Natural killer cell (primary cell): ENCODE measurements around the gene TBCD. TPM values are rescaled to one million over a fixed set of nuclear protein-coding genes. Genes with fewer than 3 reads are reported as not detected.

Experiments
- ATAC-seq, 3 donors: fragments of 150-1000 bp in 2 of 3; fragments of 200-7000 bp in 1 of 3; cut with Tn5 transposase; 1 replicate in 1 of 3; 2 replicates in 2 of 3; pipeline ENCODE4 v1.10.0; 2021; ENCODE audit warnings: mild to moderate bottlenecking in 2 of 3, moderate library complexity in 2 of 3
- DNase-seq, 2 donors: peaks; one replicate each; pipeline versions ENCODE4 v3.0.0 to v3.0.0-alpha.2; 2013 to 2021; ENCODE audit warnings: mixed read lengths in 1 of 2
- H3K27ac ChIP-seq: one replicate; pipeline ENCODE4 v1.5.1; 2013; ENCODE audit warnings: mild to moderate bottlenecking, low read length
- H3K27me3 ChIP-seq: one replicate; pipeline ENCODE4 v1.6.1; 2013; ENCODE audit warnings: low read length; ENCODE audit not compliant: control insufficient read depth, insufficient read depth
- H3K36me3 ChIP-seq: one replicate; pipeline ENCODE4 v1.6.1; 2013; ENCODE audit warnings: low read length; ENCODE audit not compliant: control insufficient read depth, insufficient read depth
- H3K4me1 ChIP-seq: one replicate; pipeline ENCODE4 v1.6.1; 2013; ENCODE audit warnings: low read length; ENCODE audit not compliant: control insufficient read depth, insufficient read depth
- H3K4me3 ChIP-seq: one replicate; pipeline ENCODE4 v1.5.1; 2013; ENCODE audit warnings: low read length
- H3K9me3 ChIP-seq: one replicate; pipeline ENCODE4 v1.6.1; 2013; ENCODE audit warnings: low read length; ENCODE audit not compliant: control insufficient read depth, insufficient read depth
- H3K27ac Mint-ChIP-seq, 2 donors: one replicate each; pipeline ENCODE4 v1.8.0; 2022; ENCODE audit warnings: mild to moderate bottlenecking in 2 of 2, mixed read lengths in 2 of 2, moderate library complexity in 1 of 2
- H3K27me3 Mint-ChIP-seq, 2 donors: one replicate each; pipeline ENCODE4 v1.8.0; 2022; ENCODE audit warnings: low read depth in 2 of 2, mixed read lengths in 2 of 2
- H3K36me3 Mint-ChIP-seq: one replicate; pipeline ENCODE4 v1.8.0; 2022; ENCODE audit warnings: mixed read lengths
- H3K4me1 Mint-ChIP-seq, 2 donors: one replicate each; pipeline ENCODE4 v1.8.0; 2022; ENCODE audit warnings: mixed read lengths in 2 of 2
- H3K4me3 Mint-ChIP-seq: one replicate; pipeline ENCODE4 v1.8.0; 2022; ENCODE audit warnings: mild to moderate bottlenecking, moderate library complexity, mixed read lengths
- H3K9me3 Mint-ChIP-seq, 2 donors: one replicate each; pipeline ENCODE4 v1.8.0; 2022; ENCODE audit warnings: mixed read lengths in 2 of 2
- WGBS: methylation state at CpG from one replicate; pipeline ENCODE4 v1.1.7; 2013; ENCODE audit warnings: missing lambda C conversion rate; ENCODE audit not compliant: insufficient coverage; 5-methylcytosine and 5-hydroxymethylcytosine counted together
- intact Hi-C: fragments of 100-400 bp; cut with micrococcal nuclease; formaldehyde crosslinking; loops from one replicate; pipeline ENCODE4 v1.14.2; 2022
- total RNA-seq, 4 donors: library from RNA; stranded (reverse); fragments of 120-200 nt in 1 of 4; gene quantifications; one replicate each; pipeline versions ENCODE4 v1.2.3 to v1.2.4, GENCODE V29; 2013 to 2022
- TF ChIP-seq, protein P1 (sequence below): fragments of 200-600 bp; IDR thresholded peaks from one replicate; pipeline ENCODE4 v1.8.0; 2022; ENCODE audit warnings: antibody characterized with exemption

TBCD gene
- total RNA-seq, 3 donors from 2014 or later (not counting 1 experiment from before 2014, with no cell fraction given) = 92.0 to 149 (median 132) TPM

DNA sequence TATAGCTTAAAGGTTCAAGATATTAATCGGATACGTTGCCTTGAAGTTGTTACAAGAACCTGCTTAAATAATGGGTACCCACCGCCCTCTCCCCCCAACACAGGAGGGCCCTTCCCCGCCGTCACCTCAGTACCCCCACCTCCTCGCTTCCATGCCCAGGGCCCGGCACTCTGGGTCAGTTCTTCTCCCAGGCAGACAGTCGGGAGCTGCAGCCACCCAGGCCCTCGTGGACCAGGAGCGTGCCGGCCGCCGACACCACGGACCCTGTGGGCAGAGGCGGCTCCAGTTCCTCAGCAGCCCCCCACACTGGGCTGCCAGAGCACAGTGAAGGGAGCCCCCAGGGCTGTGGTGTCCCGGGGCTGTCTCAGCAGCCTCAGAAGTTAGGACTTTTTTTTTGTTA is 168.8 kb downstream of the TBCD start:
- no peak for ATAC-seq
- no peaks in the 10 kb centered on the region for H3K27me3 ChIP-seq
- TF ChIP-seq, protein P1, sequence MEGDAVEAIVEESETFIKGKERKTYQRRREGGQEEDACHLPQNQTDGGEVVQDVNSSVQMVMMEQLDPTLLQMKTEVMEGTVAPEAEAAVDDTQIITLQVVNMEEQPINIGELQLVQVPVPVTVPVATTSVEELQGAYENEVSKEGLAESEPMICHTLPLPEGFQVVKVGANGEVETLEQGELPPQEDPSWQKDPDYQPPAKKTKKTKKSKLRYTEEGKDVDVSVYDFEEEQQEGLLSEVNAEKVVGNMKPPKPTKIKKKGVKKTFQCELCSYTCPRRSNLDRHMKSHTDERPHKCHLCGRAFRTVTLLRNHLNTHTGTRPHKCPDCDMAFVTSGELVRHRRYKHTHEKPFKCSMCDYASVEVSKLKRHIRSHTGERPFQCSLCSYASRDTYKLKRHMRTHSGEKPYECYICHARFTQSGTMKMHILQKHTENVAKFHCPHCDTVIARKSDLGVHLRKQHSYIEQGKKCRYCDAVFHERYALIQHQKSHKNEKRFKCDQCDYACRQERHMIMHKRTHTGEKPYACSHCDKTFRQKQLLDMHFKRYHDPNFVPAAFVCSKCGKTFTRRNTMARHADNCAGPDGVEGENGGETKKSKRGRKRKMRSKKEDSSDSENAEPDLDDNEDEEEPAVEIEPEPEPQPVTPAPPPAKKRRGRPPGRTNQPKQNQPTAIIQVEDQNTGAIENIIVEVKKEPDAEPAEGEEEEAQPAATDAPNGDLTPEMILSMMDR = no peak
- peaks cover 21% of the 10 kb centered on the region for H3K36me3 ChIP-seq
- H3K4me1 Mint-ChIP-seq = peaks cover 5 to 13% of the 10 kb centered on the region in 2 donors
- peaks cover 6% of the 10 kb centered on the region for H3K4me1 ChIP-seq
- no peaks in the 10 kb centered on the region for H3K9me3 Mint-ChIP-seq
- no peak overlapping the region for H3K27ac ChIP-seq
- intact Hi-C loops = no loop called here
- H3K27me3 Mint-ChIP-seq = no peaks in the 10 kb centered on the region
- H3K4me3 ChIP-seq = no peak overlapping the region
- no peak overlapping the region for H3K27ac Mint-ChIP-seq
- WGBS = 96% methylated on average over 16 of the region's 16 CpGs
- DNase-seq = no peak
- H3K36me3 Mint-ChIP-seq = peaks cover 7% of the 10 kb centered on the region
- no peaks in the 10 kb centered on the region for H3K9me3 ChIP-seq
- no peak overlapping the region for H3K4me3 Mint-ChIP-seq

DNA sequence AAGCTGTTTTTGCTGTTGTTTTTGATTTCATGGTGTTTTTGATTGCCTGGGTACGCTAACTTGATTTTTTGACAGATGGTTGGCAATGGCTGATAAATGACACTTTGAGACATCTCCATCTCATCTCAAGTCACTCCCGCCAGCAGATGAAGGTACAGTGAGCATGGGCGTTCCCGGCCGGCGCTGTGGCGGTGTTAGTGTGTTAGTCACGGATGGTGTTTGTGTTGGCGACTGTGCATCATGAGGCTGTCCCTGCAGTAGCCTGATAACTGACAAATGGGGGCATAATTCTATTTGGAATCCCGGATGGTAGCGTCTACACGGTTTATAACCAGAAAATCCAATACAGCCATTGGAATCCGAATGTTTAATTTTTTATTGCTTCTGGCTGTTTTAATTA is 169.6 kb downstream of the TBCD start:
- no peaks in the 10 kb centered on the region for H3K9me3 Mint-ChIP-seq
- WGBS = 97% methylated on average over 12 of the region's 13 CpGs
- no peak overlapping the region for H3K4me3 Mint-ChIP-seq
- Histone ChIP-seq H3K27ac (no peak overlapping the region), H3K36me3 (peaks cover 26% of the 10 kb centered on the region), H3K9me3 (no peaks in the 10 kb centered on the region), H3K27me3 (no peaks in the 10 kb centered on the region), H3K4me1 (peaks cover 6% of the 10 kb centered on the region), H3K4me3 (no peak overlapping the region)
- peaks cover 11% of the 10 kb centered on the region for H3K36me3 Mint-ChIP-seq
- H3K27ac Mint-ChIP-seq = no peak overlapping the region
- H3K27me3 Mint-ChIP-seq = no peaks in the 10 kb centered on the region
- DNase-seq (no peak), ATAC-seq (no peak)
- intact Hi-C loops = no loop called here
- TF ChIP-seq, protein P1 = no peak
- peaks cover 5 to 13% of the 10 kb centered on the region in 2 donors for H3K4me1 Mint-ChIP-seq

DNA sequence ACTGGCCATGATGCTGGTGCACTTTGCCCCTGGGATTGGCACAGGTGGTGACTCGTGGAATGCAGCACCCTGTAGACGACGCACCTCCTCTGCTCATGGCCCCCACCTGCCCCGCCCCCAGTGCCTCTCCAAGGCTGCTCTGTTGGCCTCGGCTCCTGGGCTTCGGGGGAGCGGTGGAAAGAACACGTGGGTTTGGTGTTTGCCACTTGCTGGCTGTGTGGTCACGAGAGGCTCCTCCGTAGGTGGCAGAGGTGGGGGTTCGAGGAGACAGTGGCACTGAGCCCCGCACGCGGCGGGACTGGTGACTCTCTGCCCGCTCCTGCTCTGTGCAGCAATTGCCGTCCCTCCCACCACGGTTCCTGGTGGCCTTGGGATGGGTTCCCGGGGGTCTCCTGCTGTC is 170.8 kb downstream of the TBCD start:
- Mint-ChIP-seq H3K27me3 (no peaks in the 10 kb centered on the region), H3K9me3 (no peaks in the 10 kb centered on the region), H3K27ac (peak overlapping the region in 1 of 2 donors; percentile 51), H3K36me3 (peaks cover 13% of the 10 kb centered on the region), H3K4me3 (no peak overlapping the region), H3K4me1 (peaks cover 5 to 13% of the 10 kb centered on the region in 2 donors)
- H3K9me3 ChIP-seq = no peaks in the 10 kb centered on the region
- ATAC-seq (peak in 1 of 3 donors; percentile 39), DNase-seq (no peak)
- 69% methylated on average over 19 of the region's 19 CpGs for WGBS
- peaks cover 38% of the 10 kb centered on the region for H3K36me3 ChIP-seq
- no peaks in the 10 kb centered on the region for H3K27me3 ChIP-seq
- intact Hi-C loops = no loop called here
- no peak overlapping the region for H3K27ac ChIP-seq
- peaks cover 6% of the 10 kb centered on the region for H3K4me1 ChIP-seq
- no peak overlapping the region for H3K4me3 ChIP-seq
- TF ChIP-seq, protein P1 = no peak
